ENCODE measurements around the gene NME7.
"Not testable (repeated sequence)": the region's sequence is repeated elsewhere in the genome, so short reads cannot be mapped to it uniquely, and the experiment has no call there.

NME7 gene

GRCh38 chr1:169367686-169368405 is at the start of gene NME7, which contains the start of gene BLZF1:
NME7 (minus strand) TSS chr1:169367797; CDS start chr1:169367710, 87 bp downstream.
BLZF1 (plus strand) TSS chr1:169368195; CDS start chr1:169369523, 1,328 bp downstream.
- in situ Hi-C loops (cut with HindIII; ENCODE audit: low pct_unique_long_range_greater_than_20kb, low sequenced_read_pairs) = no loop called here

GRCh38 chr1:169414952-169415351 is 47.4 kb upstream of the NME7 start:
- DNase-seq (ENCODE audit: low read depth in 1 of 2, low spot score in 1 of 2) = no peak
- no peak for TF ChIP-seq JUND (IDR thresholded peaks at IDR 0.05; ENCODE audit: low read depth)
- in situ Hi-C loops (cut with HindIII; ENCODE audit: low pct_unique_long_range_greater_than_20kb, low sequenced_read_pairs) = no loop called here

More at GRCh38 chr1:169367686-169368405, at the start of gene NME7, which contains the start of gene BLZF1:
- no peak for TF ChIP-seq JUND (IDR thresholded peaks at IDR 0.05; ENCODE audit: low read depth)
- peak; percentile 82 to 99 for DNase-seq (ENCODE audit: low read depth in 1 of 2, low spot score in 1 of 2)

- DNase-seq (ENCODE audit: low read depth in 1 of 2, low spot score in 1 of 2); in situ Hi-C loops (cut with HindIII; ENCODE audit: low pct_unique_long_range_greater_than_20kb, low sequenced_read_pairs): not testable (repeated sequence)
Observed at GRCh38 chr1:169408340-169408739, 40.7 kb upstream of the NME7 start.

- DNase-seq (ENCODE audit: low read depth in 1 of 2, low spot score in 1 of 2); in situ Hi-C loops (cut with HindIII; ENCODE audit: low pct_unique_long_range_greater_than_20kb, low sequenced_read_pairs): not testable (repeated sequence)
Observed at GRCh38 chr1:169402578-169402977, 35.0 kb upstream of the NME7 start.

GRCh38 chr1:169395955-169396354 is 28.4 kb upstream of the NME7 start:
- in situ Hi-C loops (cut with HindIII; ENCODE audit: low pct_unique_long_range_greater_than_20kb, low sequenced_read_pairs) = no loop called here
- no peak for TF ChIP-seq JUND (IDR thresholded peaks at IDR 0.05; ENCODE audit: low read depth)
- DNase-seq (ENCODE audit: low read depth in 1 of 2, low spot score in 1 of 2) = no peak

- in situ Hi-C loops (cut with HindIII; ENCODE audit: low pct_unique_long_range_greater_than_20kb, low sequenced_read_pairs) = no loop called here
- TF ChIP-seq JUND (IDR thresholded peaks at IDR 0.05; ENCODE audit: low read depth) = no peak
- DNase-seq (ENCODE audit: low read depth in 1 of 2, low spot score in 1 of 2) = no peak
Observed at GRCh38 chr1:169392406-169392805, 24.8 kb upstream of the NME7 start.

- no peak for DNase-seq (ENCODE audit: low read depth in 1 of 2, low spot score in 1 of 2)
- in situ Hi-C loops (cut with HindIII; ENCODE audit: low pct_unique_long_range_greater_than_20kb, low sequenced_read_pairs) = no loop called here
- no peak for TF ChIP-seq JUND (IDR thresholded peaks at IDR 0.05; ENCODE audit: low read depth)
Observed at GRCh38 chr1:169390303-169390702, 22.7 kb upstream of the NME7 start.

GRCh38 chr1:169387399-169387798 is 19.8 kb upstream of the NME7 start:
- no peak for DNase-seq (ENCODE audit: low read depth in 1 of 2, low spot score in 1 of 2)
- TF ChIP-seq JUND (IDR thresholded peaks at IDR 0.05; ENCODE audit: low read depth) = no peak
- in situ Hi-C loops (cut with HindIII; ENCODE audit: low pct_unique_long_range_greater_than_20kb, low sequenced_read_pairs) = no loop called here

- DNase-seq (ENCODE audit: low read depth in 1 of 2, low spot score in 1 of 2) = no peak
- no peak for TF ChIP-seq JUND (IDR thresholded peaks at IDR 0.05; ENCODE audit: low read depth)
- in situ Hi-C loops (cut with HindIII; ENCODE audit: low pct_unique_long_range_greater_than_20kb, low sequenced_read_pairs) = no loop called here
Observed at GRCh38 chr1:169383449-169383848, 15.9 kb upstream of the NME7 start.

GRCh38 chr1:169381162-169381561 is 13.6 kb upstream of the NME7 start:
- no peak for TF ChIP-seq JUND (IDR thresholded peaks at IDR 0.05; ENCODE audit: low read depth)
- in situ Hi-C loops (cut with HindIII; ENCODE audit: low pct_unique_long_range_greater_than_20kb, low sequenced_read_pairs) = no loop called here
- DNase-seq (ENCODE audit: low read depth in 1 of 2, low spot score in 1 of 2) = no peak

- DNase-seq (ENCODE audit: low read depth in 1 of 2, low spot score in 1 of 2) = no peak
- in situ Hi-C loops (cut with HindIII; ENCODE audit: low pct_unique_long_range_greater_than_20kb, low sequenced_read_pairs) = no loop called here
- TF ChIP-seq JUND (IDR thresholded peaks at IDR 0.05; ENCODE audit: low read depth) = no peak
Observed at GRCh38 chr1:169371404-169371803, 3.8 kb upstream of the NME7 start.

- DNase-seq (ENCODE audit: low read depth in 1 of 2, low spot score in 1 of 2) = no peak
- no peak for TF ChIP-seq JUND (IDR thresholded peaks at IDR 0.05; ENCODE audit: low read depth)
- in situ Hi-C loops (cut with HindIII; ENCODE audit: low pct_unique_long_range_greater_than_20kb, low sequenced_read_pairs) = no loop called here
Observed at GRCh38 chr1:169368406-169368769, 791 bp upstream of the NME7 start.

- DNase-seq (ENCODE audit: low read depth in 1 of 2, low spot score in 1 of 2) = no peak
- in situ Hi-C loops (cut with HindIII; ENCODE audit: low pct_unique_long_range_greater_than_20kb, low sequenced_read_pairs) = no loop called here
- TF ChIP-seq JUND (IDR thresholded peaks at IDR 0.05; ENCODE audit: low read depth) = no peak
Observed at GRCh38 chr1:169367096-169367685, 406 bp downstream of the NME7 start.

Measured in T47D (cell line).